ENCODE measurements around the gene AMPH. TPM values are rescaled to one million over a fixed set of nuclear protein-coding genes. Genes with fewer than 3 reads are reported as not detected.

AMPH gene
- total RNA-seq, 6 donors from 2014 or later = 0.61 to 25.1 (median 2.5) TPM

DNA sequence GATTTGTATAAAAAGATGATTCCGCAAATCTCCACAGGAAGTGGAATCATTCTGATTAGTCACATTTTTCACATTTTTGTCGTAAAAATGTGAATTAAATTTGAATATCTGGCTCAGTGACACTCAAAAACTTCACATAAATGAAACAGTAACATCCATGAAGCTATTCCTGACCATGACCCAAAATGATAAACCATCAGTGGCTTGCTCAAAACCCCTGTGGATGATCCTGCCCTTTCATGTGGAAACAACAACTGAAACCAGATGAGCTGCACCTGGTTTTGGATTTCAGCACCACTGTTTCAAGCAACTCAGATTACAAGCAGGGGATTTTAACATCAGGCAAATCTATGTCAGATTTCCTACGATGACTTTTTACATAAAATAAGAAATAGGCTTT lies 80.3 kb downstream of the AMPH start:
- no peak for ATAC-seq (ENCODE audit: low FRiP score in 2 of 2)
- Histone ChIP-seq H3K4me1 (no peaks in the 10 kb centered on the region), H3K27me3 (no peaks in the 10 kb centered on the region), H3K9me3 (no peaks in the 10 kb centered on the region), H3K27ac (no peak overlapping the region), H3K36me3 (no peaks in the 10 kb centered on the region), H3K4me3 (no peak overlapping the region)
- TF ChIP-seq POLR2AphosphoS5 (IDR thresholded peaks at IDR 0.05) = no peak
- no peak for TF ChIP-seq EP300 (IDR thresholded peaks at IDR 0.05)
- TF ChIP-seq POLR2A (IDR thresholded peaks at IDR 0.05) = no peak
- TF ChIP-seq CTCF (IDR thresholded peaks at IDR 0.05) = no peak
- DNase-seq = no peak
- 47 to 57% methylated on average over 3 of the region's 3 CpGs for WGBS, 2 donors

DNA sequence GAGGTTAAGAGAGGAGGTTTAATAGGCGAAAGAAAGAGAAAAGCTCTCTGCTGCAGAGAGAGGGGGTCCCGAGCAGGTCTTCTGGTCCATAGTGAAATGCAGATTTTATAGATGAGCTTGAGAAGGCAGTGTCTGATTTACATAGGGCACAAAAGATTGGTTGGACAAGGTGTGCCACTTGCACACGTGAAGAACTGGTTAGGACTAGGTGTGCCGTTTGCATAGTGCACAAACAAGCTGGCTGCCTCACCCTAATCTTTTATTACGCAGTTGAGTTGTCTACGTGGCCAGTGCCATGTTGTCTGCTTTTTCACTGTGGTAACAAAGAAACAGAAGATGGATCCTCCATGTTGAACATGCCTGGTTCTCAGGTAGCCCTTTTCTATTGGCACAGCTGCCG lies 82.6 kb downstream of the AMPH start:
- no peak for DNase-seq
- no peaks in the 10 kb centered on the region for H3K9me3 ChIP-seq
- H3K27me3 ChIP-seq = no peaks in the 10 kb centered on the region
- no peak for ATAC-seq (ENCODE audit: low FRiP score in 2 of 2)
- 77 to 87% methylated on average over 7 of the region's 7 CpGs for WGBS, 2 donors
- H3K4me1 ChIP-seq = no peaks in the 10 kb centered on the region
- H3K4me3 ChIP-seq = no peak overlapping the region
- no peaks in the 10 kb centered on the region for H3K36me3 ChIP-seq
- no peak overlapping the region for H3K27ac ChIP-seq
- TF ChIP-seq EP300 (IDR thresholded peaks at IDR 0.05) = no peak
- no peak for TF ChIP-seq POLR2AphosphoS5 (IDR thresholded peaks at IDR 0.05)
- TF ChIP-seq POLR2A (IDR thresholded peaks at IDR 0.05) = no peak
- no peak for TF ChIP-seq CTCF (IDR thresholded peaks at IDR 0.05)

DNA sequence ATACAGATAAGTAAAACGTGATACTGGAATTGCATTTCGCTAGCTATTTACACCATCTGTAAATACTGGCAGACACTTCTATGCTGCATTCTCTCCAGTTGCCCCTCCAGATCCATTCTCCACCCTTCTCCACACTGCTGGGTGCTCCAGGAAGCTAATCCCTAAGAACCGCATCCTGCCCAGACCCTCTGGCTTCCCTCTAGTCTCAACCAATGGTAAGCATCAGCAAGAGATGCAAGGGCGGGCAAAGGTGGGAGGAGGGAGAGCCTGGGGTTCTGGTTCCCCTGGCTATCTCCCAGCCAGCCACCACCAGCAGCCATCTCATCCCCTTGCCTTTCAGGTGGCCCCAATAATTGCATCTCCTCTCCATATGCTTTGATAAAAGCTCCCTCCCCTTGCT lies 84.4 kb downstream of the AMPH start:
- ATAC-seq (ENCODE audit: low FRiP score in 2 of 2) = no peak
- H3K9me3 ChIP-seq = no peaks in the 10 kb centered on the region
- no peak overlapping the region for H3K27ac ChIP-seq
- TF ChIP-seq POLR2A (IDR thresholded peaks at IDR 0.05) = no peak
- DNase-seq = no peak
- WGBS, 2 donors = 78 to 81% methylated on average over 4 of the region's 4 CpGs
- no peaks in the 10 kb centered on the region for H3K36me3 ChIP-seq
- H3K4me3 ChIP-seq = no peak overlapping the region
- H3K4me1 ChIP-seq = no peaks in the 10 kb centered on the region
- no peaks in the 10 kb centered on the region for H3K27me3 ChIP-seq

DNA sequence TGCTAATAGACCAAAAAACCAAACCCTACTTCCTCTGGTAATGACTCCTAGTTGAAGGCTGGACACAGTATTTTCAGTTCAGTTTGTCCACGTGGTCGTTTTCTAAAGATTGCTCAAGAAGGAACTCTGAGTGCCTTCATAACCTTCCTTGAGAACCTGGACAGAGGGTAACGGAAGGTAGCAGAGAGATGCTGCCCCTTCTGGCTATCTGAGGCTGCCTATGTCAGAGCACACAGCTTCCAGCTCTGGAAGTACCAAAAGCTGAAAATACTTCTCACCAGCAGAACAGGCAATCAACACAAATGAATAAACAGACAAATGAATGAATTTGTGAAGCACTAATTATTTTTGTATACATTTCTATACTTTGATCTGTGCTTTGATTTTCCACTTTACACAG lies 85.2 kb downstream of the AMPH start:
- Histone ChIP-seq H3K9me3 (no peaks in the 10 kb centered on the region), H3K4me1 (no peaks in the 10 kb centered on the region), H3K36me3 (no peaks in the 10 kb centered on the region), H3K4me3 (no peak overlapping the region), H3K27ac (no peak overlapping the region), H3K27me3 (no peaks in the 10 kb centered on the region)
- ATAC-seq (ENCODE audit: low FRiP score in 2 of 2) = no peak
- TF ChIP-seq POLR2AphosphoS5 (IDR thresholded peaks at IDR 0.05) (no peak), POLR2A (IDR thresholded peaks at IDR 0.05) (no peak), CTCF (IDR thresholded peaks at IDR 0.05) (no peak), EP300 (IDR thresholded peaks at IDR 0.05) (no peak)
- WGBS, 2 donors = 47 to 56% methylated on average over 3 of the region's 3 CpGs
- no peak for DNase-seq

GRCh38 chr7:38542156-38542555 lies 89.0 kb downstream of the AMPH start:
- TF ChIP-seq POLR2A (IDR thresholded peaks at IDR 0.05) = no peak
- TF ChIP-seq CTCF (IDR thresholded peaks at IDR 0.05) = no peak
- TF ChIP-seq POLR2AphosphoS5 (IDR thresholded peaks at IDR 0.05) = no peak
- TF ChIP-seq EP300 (IDR thresholded peaks at IDR 0.05) = no peak
- DNase-seq (no peak), ATAC-seq (ENCODE audit: low FRiP score in 2 of 2) (no peak)
- 85 to 86% methylated on average over 2 of the region's 2 CpGs for WGBS, 2 donors
- no peaks in the 10 kb centered on the region for H3K36me3 ChIP-seq
- no peak overlapping the region for H3K4me3 ChIP-seq
- H3K27me3 ChIP-seq = no peaks in the 10 kb centered on the region
- no peak overlapping the region for H3K27ac ChIP-seq
- no peaks in the 10 kb centered on the region for H3K4me1 ChIP-seq
- H3K9me3 ChIP-seq = no peaks in the 10 kb centered on the region

Measured in upper lobe of left lung (tissue), 6 donors.